ENCODE measurements around the gene CHD5.

The CHD5 gene

GRCh38 chr1:6162773-6163172 lies 17.3 kb downstream of the CHD5 start:
- no peak overlapping the region for H3K4me3 ChIP-seq (ENCODE audit: low read length)
- no peak for DNase-seq (ENCODE audit: low read depth, low spot score)

GRCh38 chr1:6162341-6162740 lies 17.8 kb downstream of the CHD5 start:
- H3K4me3 ChIP-seq (ENCODE audit: low read length) = no peak overlapping the region
- DNase-seq (ENCODE audit: low read depth, low spot score) = no peak

GRCh38 chr1:6158181-6158580 lies 21.9 kb downstream of the CHD5 start:
- no peak overlapping the region for H3K4me3 ChIP-seq (ENCODE audit: low read length)
- DNase-seq (ENCODE audit: low read depth, low spot score) = no peak

GRCh38 chr1:6157528-6158174 lies 22.5 kb downstream of the CHD5 start:
- H3K4me3 ChIP-seq (ENCODE audit: low read length) = no peak overlapping the region
- DNase-seq (ENCODE audit: low read depth, low spot score) = no peak

GRCh38 chr1:6157132-6157527 lies 23.0 kb downstream of the CHD5 start:
- H3K4me3 ChIP-seq (ENCODE audit: low read length) = no peak overlapping the region
- no peak for DNase-seq (ENCODE audit: low read depth, low spot score)

- no peak overlapping the region for H3K4me3 ChIP-seq (ENCODE audit: low read length)
- DNase-seq (ENCODE audit: low read depth, low spot score) = no peak
Measured at GRCh38 chr1:6154525-6155319, 25.4 kb downstream of the CHD5 start.

- no peak overlapping the region for H3K4me3 ChIP-seq (ENCODE audit: low read length)
- DNase-seq (ENCODE audit: low read depth, low spot score) = no peak
Measured at GRCh38 chr1:6152882-6153281, 27.2 kb downstream of the CHD5 start.

- H3K4me3 ChIP-seq (ENCODE audit: low read length) = no peak overlapping the region
- no peak for DNase-seq (ENCODE audit: low read depth, low spot score)
Measured at GRCh38 chr1:6152181-6152580, 27.9 kb downstream of the CHD5 start.

- no peak overlapping the region for H3K4me3 ChIP-seq (ENCODE audit: low read length)
- no peak for DNase-seq (ENCODE audit: low read depth, low spot score)
Measured at GRCh38 chr1:6151291-6151822, 28.8 kb downstream of the CHD5 start.

GRCh38 chr1:6150006-6150938 lies 29.8 kb downstream of the CHD5 start:
- no peak overlapping the region for H3K4me3 ChIP-seq (ENCODE audit: low read length)
- no peak for DNase-seq (ENCODE audit: low read depth, low spot score)

- DNase-seq (ENCODE audit: low read depth, low spot score) = no peak
- no peak overlapping the region for H3K4me3 ChIP-seq (ENCODE audit: low read length)
Measured at GRCh38 chr1:6149597-6149996, 30.5 kb downstream of the CHD5 start.

GRCh38 chr1:6148497-6149241 lies 31.5 kb downstream of the CHD5 start:
- peak overlapping the region; percentile 27 for H3K4me3 ChIP-seq (ENCODE audit: low read length)
- peak; percentile 70 for DNase-seq (ENCODE audit: low read depth, low spot score)

- DNase-seq (ENCODE audit: low read depth, low spot score) = no peak
- no peak overlapping the region for H3K4me3 ChIP-seq (ENCODE audit: low read length)
Measured at GRCh38 chr1:6145864-6146410, 34.2 kb downstream of the CHD5 start.

GRCh38 chr1:6145396-6145750 lies 34.7 kb downstream of the CHD5 start:
- DNase-seq (ENCODE audit: low read depth, low spot score) = no peak
- no peak overlapping the region for H3K4me3 ChIP-seq (ENCODE audit: low read length)

GRCh38 chr1:6144647-6145395 lies 35.3 kb downstream of the CHD5 start:
- no peak overlapping the region for H3K4me3 ChIP-seq (ENCODE audit: low read length)
- DNase-seq (ENCODE audit: low read depth, low spot score) = no peak

GRCh38 chr1:6144175-6144574 lies 35.9 kb downstream of the CHD5 start:
- DNase-seq (ENCODE audit: low read depth, low spot score) = no peak
- no peak overlapping the region for H3K4me3 ChIP-seq (ENCODE audit: low read length)

GRCh38 chr1:6143395-6143794 lies 36.7 kb downstream of the CHD5 start:
- H3K4me3 ChIP-seq (ENCODE audit: low read length) = no peak overlapping the region
- no peak for DNase-seq (ENCODE audit: low read depth, low spot score)

GRCh38 chr1:6142734-6143133 lies 37.4 kb downstream of the CHD5 start:
- H3K4me3 ChIP-seq (ENCODE audit: low read length) = no peak overlapping the region

More at GRCh38 chr1:6142734-6143133, 37.4 kb downstream of the CHD5 start:
- DNase-seq (ENCODE audit: low read depth, low spot score) = no peak
